NCI-H187 (cell line): Measurements from ENCODE around the gene KCNB1.

ENCODE experiments used
- DNase-seq, 2 experiments: peaks; one replicate each; lab custom pipeline; 2025; lab: John Stamatoyannopoulos, UW

Gene KCNB1

DNA sequence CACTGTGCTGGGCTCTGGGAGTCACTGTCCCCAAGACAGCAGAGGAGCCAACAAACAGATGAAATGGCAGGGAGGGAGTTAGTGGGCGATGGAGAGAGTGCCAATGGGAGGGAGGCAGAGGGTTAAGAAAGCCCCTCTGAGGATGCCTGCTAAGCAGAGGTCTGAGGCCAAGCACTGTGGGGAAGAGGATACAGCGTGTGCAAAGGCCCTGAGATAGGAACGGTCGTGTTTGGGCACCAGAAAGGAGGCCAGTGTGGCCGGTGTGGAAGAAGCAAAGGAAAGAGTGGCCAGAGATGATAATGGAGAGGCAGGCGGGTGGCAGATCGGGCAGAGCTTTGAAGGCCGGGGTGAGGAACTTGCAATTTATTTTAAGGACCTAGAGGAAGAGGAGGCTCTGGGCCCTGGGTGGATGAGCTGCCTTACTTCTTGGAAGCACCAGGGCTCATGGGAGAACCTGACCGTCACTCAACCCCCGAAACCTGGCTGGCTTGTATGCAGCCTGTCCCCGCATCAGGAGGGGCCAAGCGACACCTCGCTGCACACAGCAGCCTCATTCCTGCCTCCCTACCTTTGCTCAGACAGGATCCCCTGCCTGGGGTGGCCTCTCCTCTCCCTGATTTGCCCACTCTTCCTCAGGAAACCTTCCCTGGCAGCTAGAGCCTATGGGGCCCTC, 73.0 kb downstream of the KCNB1 start:
- no peak for DNase-seq

DNA sequence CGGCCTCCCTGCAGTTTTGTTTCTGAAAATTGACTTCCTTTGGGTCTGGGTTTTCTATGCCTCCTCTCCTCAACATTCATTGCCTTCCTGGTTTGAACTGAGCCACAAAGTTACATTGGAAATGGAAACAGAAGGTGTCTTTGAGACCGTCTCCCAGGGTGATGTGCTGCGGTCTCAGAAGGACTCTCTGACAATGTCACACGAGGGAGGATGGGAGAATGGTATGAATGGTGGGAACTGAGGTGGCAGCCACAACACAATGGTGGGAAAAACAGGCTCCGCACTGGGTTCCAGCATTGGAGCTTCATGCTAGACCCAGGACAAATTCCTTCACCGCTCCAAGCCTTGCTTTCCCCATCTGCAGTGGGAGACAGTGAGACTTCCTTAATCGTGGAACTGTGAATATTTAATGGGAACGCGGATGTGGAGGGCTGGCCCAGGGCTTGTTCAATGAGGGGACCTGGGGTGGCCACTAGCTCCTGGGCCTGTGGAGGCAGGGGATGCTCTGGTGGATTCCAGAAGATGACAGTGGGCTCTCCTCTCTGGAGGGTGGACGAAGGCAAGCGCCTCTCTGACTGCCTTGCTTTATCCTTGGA, 73.9 kb downstream of the KCNB1 start:
- DNase-seq, result no peak

DNA sequence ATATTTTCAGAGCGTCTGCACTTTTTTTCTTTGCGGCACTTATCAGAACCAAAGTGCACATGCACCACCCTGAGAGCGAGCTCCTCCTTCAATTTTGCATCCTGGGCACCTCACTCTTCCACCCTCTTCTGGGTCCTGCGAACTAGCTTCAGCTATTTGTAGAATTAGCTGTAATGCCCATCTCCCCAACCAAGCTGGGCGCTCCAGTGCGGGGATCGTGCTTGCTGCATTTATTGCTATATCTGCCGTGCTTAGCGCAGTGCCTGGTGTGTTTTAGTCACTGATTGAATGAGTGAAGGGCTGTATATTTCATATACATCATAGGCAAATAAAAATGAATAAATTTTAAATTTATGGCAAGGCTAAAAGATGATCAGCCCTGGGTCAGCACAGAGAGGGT, 75.8 kb downstream of the KCNB1 start:
- DNase-seq, result no peak

- DNase-seq, result no peak
Observed at GRCh38 chr20:49405696-49406095, 76.8 kb downstream of the KCNB1 start.

DNA sequence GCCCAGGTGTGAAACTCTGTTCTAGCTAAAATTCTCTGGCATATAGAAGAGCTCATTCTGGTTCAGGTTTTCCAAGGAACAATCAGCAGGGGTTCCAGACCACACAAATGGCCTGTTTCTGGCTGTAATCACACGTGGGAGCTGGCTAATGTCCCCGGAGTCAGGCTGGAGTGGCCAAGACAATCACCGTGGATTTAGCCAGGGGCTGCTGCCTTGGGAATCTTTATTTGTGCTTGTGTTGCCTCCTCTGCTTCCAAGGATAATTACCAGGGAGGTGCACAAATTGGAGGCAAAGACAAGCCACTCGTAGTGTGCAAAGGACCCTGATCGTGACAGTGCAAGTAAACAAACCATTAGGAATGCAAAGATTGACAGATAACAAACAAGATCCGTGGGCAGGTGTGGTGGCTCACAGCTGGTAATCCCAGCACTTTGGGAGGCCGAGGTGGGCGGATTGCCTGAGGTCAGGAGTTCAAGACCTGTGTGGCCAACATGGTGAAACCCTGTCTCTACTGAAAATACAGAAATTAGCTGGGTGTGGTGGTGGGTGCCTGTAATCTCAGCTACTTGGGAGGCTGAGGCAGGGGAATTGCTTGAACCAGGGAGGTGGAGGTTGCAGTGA, 77.3 kb downstream of the KCNB1 start:
- DNase-seq, result no peak

DNA sequence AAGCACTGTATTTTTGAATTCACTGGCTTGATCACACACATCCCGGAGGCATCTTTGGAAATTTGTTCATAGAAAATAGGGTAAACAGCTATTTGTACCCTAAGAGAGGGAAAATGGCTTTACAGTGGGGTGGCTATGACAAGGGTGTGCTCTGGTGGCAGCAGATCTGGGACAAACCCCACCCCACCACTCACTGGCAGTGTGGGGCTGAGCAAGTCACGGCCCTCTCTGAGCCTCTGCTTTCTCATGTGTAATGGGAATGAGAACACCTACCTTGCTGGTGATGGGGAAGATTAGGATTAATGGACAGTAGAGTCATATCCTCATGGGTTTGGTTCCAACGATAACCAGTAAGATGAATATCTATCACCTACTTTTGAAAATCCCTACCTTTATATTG, 78.0 kb downstream of the KCNB1 start:
- DNase-seq, result no peak

GRCh38 chr20:49403911-49404310, 78.6 kb downstream of the KCNB1 start:
- no peak for DNase-seq

- no peak for DNase-seq
Observed at GRCh38 chr20:49403012-49403411, 79.5 kb downstream of the KCNB1 start.

GRCh38 chr20:49400904-49401303, 81.6 kb downstream of the KCNB1 start:
- no peak for DNase-seq

- no peak for DNase-seq
Observed at GRCh38 chr20:49400410-49400809, 82.1 kb downstream of the KCNB1 start.

GRCh38 chr20:49399329-49399728, 83.1 kb downstream of the KCNB1 start:
- DNase-seq, result no peak

DNA sequence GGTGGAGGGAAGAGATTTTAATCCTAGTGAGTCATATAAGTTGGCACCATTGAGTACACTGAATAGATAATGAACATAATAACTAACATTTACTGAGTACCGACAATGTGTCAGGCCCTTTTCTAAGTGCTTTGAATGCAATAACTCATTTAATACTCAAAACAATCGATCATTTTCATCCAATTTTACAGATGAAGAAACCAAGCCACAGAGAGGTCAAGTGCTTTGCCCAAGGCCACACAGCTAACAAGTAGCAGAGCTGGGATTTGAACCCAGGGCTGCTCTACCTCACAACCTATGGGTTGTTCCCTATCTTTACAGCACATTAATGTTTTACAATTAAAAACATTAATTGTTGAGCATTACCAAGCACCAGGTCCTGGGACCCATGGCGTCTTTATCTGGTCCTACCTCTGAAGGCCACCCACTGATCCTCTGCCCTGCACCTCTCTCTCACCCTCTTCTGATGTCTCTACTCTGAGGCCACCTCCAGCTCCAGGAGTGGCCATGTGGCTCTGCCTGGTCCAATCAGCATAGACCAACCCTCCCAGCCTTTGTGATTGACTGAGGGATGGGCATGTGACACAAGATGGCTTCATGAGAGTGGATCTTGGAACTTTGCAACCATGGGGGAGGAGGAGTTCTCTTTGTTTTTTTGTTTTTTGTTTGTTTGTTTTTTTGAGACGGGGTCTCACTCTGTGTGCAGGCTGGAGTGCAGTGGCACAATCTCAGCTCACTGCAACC, 83.9 kb downstream of the KCNB1 start:
- DNase-seq, result no peak

DNA sequence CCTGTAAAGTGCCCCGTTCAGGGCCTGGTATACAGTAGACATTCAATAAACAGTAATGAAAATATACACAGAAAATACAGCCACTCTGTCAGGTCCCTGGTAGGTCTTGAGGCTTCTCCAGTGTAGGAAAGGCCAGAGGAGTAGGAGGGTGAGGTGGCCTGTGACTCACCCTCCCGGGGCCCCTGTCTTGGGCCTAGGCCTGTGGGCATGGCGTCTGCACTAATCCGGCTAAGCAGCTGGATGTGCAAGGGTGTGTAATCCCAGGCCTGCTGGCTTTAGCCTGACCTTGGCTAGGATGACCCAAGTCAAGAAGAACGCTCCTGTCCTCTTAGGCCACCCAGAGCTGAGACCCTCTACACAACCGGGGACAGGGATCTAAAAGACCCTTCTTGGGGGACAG, 84.9 kb downstream of the KCNB1 start:
- DNase-seq, result no peak

GRCh38 chr20:49396230-49396629, 86.2 kb downstream of the KCNB1 start:
- DNase-seq, result no peak

- no peak for DNase-seq
Observed at GRCh38 chr20:49395659-49396058, 86.8 kb downstream of the KCNB1 start.

DNA sequence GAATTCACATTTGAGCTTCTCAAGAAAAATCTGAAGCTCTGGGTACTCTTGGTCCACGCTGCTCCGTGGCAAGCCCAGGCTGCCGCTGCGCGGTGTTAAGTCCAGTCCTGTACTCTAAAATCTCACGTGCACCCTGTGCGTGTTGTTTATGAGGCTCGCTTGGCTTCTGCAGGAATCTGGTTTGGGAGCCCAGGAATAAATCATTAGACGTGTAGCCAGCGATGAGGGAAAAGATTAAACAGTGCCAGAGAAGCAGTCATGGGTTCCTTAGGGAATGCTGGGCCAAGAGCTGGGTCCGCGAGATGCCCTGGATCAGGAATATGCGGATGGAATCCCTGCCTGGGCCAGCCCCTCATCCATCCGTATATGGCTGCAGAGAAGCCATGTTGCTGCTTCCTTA, 87.3 kb downstream of the KCNB1 start:
- no peak for DNase-seq

DNA sequence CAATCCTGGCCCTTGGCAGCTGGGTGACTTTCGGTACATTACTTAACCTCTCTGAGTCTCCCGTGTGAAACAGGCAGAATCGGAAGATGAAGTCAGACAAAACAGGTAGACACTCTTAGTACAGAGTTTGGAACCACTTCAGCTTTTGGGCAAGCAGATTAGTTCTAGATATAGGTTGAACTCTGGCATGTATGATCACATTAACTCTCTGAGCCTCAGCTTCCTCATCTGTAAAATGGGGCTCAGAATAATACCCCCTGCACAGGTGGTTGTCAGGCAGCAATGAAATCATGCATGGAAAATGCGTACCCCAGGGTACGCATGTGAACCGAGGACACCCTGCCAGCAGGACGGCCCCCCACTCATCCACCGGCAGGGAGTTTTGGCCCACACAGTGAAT, 87.7 kb downstream of the KCNB1 start:
- no peak for DNase-seq

GRCh38 chr20:49394264-49394663, 88.2 kb downstream of the KCNB1 start:
- DNase-seq, result no peak

DNA sequence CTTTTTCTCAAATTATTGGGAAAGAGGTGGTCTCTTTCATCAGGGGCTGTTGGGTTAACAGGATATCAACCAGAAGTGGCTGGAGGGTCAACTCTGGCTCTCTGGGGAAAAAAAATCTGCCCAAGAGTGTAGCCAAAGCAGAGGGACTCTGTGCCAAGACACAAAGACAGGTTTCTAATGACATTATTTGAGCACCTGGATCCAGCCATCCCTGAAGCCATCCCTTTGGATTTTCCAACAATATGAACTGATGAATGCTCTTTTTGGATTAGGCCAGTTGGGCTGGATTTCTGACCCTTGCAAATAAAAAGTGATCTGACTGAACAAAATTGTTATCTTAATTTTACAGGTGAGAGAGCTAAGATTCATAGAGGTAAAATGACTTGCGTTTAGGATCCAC, 88.7 kb downstream of the KCNB1 start:
- no peak for DNase-seq

- DNase-seq, result no peak
Observed at GRCh38 chr20:49392745-49393144, 89.7 kb downstream of the KCNB1 start.

- no peak for DNase-seq
Observed at GRCh38 chr20:49391404-49392245, 90.8 kb downstream of the KCNB1 start.

- DNase-seq, result no peak
Observed at GRCh38 chr20:49389854-49390253, 92.6 kb downstream of the KCNB1 start.
